HG03571 (cell line): Measurements from ENCODE around the gene RNLS.

ENCODE experiments used
- ATAC-seq: cut with Tn5 transposase; IDR thresholded peaks from one replicate; pipeline ENCODE4 v1.9.1; 2021; ENCODE audit not compliant: unreplicated experiment

The RNLS gene

GRCh38 chr10:88347597-88348304 is 235.4 kb downstream of the RNLS start:
- no peak for ATAC-seq

DNA sequence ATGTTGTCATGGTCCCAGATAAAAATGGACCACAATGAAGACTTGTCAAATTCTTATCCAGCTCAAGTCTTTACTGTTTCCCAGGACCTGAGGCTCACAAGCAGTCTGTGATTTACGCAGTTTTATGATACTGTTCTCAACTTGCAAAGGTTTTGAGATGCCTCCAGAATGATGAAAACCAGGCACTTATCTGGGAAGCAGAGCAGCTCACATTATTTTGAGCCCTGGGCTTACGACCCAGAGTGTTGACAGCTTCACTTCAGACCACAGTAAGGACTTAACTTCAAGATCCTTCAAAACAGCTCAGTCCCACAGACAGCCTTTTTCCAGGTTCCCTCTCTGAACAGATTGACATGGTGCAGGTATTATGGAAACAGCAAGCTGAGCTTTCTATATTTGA is 236.1 kb downstream of the RNLS start:
- no peak for ATAC-seq

DNA sequence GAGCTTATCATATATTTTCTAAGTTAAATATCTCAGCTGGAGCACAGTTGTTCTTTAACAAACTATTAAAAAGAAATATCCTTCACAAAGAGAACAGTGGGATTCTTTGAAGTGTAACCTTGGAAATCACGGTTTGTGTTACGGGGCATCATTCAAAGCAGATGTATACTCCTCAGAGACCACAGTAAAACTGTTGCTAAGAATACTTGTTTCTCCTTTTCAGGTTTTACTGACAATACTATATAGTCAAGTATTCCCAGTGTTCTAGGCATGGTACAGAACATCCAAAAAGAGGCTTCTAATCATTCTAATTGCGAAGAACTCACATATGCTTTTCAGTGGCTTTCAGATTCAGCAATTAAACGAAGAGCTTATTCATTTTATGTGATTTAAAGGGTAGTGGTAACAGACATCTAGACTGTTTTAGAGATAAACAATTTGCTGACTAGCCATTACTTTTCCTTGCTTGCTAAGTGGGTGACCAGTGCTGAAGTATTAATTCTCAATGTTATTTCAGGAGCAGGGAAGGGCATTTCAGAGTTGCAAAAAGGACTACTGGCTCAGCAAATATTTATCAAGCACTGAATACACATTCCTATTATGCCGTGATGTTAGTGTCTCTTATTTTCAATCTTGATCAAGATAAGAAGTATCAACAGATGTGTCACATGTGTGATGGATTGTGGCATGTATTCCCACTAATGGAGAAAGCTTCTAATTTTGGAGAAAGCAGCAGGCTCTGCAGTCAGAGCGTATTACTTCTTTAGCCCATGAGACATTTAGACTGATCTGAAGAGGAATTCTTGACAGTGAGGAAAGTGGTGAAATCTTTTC is 236.8 kb downstream of the RNLS start:
- ATAC-seq, result no peak

GRCh38 chr10:88343761-88344484 is 239.2 kb downstream of the RNLS start:
- no peak for ATAC-seq

DNA sequence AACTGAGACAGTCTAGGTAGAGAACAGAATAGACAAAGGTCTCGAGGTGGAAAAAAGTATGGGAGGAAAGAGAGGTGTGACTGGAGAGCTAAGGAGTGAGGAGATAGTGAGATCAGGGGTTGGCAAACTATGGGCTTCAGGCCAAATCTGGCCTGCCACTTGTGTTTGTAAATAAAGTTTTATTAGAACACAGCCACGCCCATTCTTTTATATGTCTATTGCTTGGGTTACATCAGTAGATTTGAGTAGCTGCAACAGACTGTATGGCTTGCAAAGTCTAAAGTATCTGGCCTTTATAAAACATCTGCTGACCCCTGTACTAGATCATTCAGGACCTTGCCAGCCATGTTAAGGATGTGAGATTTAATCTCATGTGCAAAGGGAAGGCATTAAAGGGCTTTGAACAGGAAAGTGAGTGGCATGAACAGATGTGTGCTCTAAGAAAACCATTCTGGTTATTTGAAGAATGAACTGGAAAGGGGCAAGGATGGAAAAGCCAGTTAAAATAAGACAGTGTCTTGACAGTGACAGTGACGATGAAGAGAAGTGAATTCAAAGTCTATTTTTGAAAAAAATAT is 240.3 kb downstream of the RNLS start:
- ATAC-seq, result no peak

DNA sequence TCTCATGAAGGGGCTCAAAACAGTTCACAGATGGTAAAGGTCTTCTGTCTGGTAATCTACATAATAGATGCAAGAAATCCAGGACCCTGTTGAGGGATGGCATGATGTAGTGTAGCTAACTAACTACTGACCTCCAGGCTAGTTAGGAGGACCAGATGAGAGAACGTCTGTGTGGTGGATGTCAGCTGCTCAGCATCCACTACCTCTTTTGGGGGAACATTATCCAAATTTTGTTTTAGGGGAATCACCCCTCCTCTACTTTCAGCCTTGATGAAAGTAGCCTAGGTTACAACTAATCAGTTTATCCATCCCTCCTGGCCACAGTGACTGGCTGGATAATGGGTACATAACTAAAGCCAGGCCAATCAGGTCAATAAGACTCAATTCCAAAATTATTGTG is 246.0 kb downstream of the RNLS start:
- ATAC-seq, result no peak

DNA sequence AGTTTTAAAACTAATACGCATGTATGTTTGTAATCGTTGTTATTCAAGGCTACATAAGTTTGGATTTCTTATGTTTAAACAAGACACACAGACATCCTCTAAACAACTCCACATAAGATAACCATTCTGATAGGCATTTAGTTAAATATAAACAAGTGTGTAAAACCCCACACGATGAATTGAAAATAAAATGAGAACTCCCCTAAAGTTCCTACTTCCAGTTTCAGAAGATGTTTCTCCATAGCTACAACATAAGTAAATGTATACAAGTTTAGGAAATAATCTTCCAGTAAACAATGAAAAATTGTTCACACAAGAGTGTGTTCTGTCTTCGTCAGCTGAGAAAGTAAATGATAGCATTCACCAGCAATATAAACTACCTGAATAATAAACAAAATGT is 246.8 kb downstream of the RNLS start:
- ATAC-seq, result no peak

GRCh38 chr10:88333248-88333630 is 249.9 kb downstream of the RNLS start:
- no peak for ATAC-seq

- ATAC-seq, result no peak
Measured at GRCh38 chr10:88332503-88333247, 250.4 kb downstream of the RNLS start.

DNA sequence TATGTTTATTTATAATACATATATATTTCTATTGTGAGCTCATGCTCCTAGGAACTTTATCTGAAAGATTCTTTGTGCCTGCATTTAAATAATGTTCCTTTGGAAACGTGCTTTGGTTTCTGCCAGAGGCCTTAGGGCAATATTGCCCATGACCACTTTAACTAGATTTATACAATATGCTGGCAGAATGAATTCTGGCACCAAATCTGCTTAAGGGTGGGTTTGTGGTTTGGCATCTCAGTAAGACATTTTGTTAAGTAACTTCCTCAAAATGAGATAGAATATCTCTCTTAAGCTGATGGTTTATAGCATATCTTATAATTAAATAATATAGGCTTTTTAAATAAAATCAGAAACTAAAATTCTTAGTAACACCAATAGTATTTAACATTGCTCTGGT is 252.9 kb downstream of the RNLS start:
- ATAC-seq, result no peak

DNA sequence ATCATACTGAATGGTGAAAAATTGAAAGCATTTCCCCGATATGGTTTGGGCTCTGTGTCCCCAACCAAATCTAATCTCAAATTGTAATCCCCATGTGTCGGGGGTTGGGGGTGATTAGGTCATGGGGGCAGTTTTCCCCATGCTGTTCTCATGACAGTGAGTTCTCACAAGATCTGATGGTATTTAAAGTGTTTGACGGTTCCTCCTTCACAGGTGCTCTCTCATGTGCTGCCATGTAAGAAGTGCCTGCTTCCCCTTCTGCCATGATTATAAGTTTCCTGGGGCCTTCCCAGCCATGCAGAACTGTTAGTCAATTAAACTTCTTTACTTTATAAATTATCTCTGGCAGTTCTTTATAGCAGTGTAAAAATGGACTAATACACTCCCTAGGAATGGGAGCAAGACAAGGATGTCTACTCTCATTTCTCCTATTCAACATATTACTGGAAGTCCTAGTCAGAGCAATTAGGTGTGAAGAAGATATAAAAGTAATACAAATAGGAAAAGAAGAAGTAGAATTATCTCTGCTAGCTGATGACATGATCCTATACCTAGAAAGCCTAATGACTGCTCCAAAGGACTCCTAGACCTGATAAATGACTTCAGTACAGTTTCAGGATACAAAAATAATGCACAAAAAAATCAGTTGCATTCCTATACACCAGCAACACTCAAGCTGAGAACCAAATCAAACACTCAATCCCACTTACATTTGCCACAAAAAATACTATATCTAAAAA is 260.6 kb downstream of the RNLS start:
- ATAC-seq, result no peak

DNA sequence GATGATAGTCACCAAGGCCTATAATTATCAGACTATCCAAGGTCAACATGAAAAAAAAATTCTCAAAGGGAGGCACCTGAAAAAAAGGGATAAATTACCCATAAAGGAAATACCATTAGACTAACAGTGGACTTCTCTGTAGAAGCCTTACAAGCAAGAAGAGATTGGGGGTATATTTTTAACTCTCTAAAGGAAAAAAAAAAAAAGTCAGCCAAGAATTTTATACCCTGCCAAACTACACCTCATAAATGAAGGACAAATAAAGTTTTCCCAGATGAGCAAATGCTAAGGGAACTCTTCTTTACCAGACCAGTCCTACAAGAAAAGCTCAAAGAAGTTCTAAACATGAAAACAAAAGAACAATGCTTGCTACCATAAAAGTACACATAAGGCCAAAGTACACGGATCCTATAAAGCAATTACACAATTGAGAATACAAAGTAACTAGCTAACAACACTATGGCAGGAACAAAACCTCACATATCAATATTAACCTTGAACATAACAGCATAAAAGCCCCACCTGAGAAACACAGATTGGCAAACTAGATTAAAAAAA is 263.1 kb downstream of the RNLS start:
- ATAC-seq, result no peak

- no peak for ATAC-seq
Measured at GRCh38 chr10:88318803-88319202, 264.3 kb downstream of the RNLS start.

DNA sequence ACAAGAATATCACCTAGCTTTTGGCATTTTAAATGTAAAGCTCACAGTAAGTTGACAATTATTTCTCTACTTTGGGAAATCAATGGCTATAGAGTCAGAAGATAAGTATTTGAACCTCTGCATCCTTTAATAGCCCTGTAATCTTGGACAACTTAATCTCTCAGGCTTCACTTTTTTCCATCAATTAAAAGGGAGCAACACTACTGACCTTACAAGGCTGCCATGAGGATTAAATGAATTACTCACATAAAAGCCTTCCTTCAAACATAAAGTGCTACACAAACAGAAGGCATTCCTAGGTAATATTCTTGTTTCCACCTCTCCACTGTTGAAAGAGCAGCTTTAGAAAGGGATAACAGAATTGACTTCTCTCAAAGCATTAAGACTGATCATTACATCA is 266.0 kb downstream of the RNLS start:
- no peak for ATAC-seq

DNA sequence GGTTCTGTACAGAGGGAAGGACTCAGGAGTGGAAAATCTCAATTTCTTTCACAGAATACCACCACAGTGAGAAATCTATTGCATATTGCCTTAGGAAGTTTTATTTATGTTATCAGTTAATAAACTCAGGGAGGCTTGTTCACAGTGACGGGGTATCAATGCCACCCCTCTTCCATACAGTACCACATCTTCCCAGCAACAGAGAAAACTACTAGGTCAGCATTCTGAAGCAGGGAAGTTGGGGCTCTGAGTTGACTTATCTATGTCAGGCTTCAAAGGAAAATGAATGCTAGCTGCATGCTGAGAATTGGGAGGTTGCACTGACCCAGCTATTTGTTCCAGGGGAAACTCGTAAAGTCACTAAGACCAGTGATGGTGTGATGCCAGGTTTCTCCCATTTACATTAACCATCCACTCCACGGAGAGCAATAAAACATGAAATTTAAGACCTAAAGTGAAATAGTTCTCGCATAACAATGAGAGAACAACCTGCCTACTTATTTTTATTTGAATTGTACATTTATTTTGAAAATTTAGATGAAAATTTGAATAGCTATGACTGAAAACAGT is 266.7 kb downstream of the RNLS start:
- no peak for ATAC-seq

- no peak for ATAC-seq
Measured at GRCh38 chr10:88315755-88316154, 267.4 kb downstream of the RNLS start.

DNA sequence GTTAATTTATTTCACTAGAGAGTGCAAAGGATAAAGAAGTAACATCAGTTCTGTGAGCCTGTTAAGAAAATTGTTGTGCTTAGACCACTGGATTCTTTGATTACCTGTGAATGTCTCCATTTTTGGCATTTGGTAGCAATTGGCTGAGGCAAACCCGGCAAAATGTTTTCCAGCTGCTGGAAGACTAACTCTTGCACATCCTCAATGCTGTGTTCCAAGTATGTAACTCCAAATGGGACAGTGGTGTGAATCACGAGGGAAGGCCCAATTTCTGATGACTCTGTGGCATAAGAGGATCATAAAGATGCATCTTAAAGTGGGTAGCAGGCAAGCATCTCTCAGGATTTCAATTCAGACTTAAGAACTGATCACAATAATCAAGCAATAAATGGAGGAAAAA is 268.8 kb downstream of the RNLS start:
- ATAC-seq, result no peak

GRCh38 chr10:88313878-88314277 is 269.2 kb downstream of the RNLS start:
- no peak for ATAC-seq

DNA sequence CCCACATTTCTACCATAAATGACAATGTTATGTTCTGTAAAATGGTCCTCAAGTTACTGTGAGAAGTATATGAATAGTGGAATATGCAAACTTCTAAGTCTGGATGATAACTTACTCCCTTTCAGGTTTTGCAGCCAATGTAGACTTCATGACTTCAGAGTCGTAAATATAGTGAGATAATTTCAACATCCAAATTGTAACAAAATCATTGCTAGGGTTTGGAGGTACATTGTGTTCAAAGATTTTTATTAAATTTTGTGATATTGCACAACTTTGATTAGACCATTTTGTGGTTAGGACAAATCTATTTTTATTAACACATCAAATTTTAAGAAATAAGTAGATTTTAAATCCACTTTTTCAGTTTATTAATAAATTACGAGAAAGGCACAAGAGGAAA is 270.3 kb downstream of the RNLS start:
- ATAC-seq, result no peak

DNA sequence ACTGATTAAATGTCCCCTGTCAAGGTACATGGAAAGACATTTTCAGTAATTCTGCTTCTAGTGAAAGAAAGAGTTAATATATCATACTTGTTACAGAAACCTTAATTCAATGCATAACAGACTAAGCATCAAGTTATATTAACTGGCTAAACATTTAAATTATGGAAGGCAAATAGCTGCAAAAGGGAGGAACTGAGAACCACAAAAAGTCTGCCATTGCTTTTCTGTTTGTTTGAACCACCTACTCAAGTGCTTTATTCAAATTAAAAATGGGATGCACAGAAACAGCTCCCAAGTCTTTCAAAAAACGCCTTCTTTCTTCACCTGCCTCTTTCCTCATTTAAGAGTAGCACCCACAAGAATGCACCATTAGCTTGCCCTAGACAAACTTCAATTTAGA is 271.9 kb downstream of the RNLS start:
- ATAC-seq, result no peak
